Progenitor cell of endocrine pancreas (in vitro differentiated cells): Measurements from ENCODE around the gene SNX32. TPM values are rescaled to one million over a fixed set of nuclear protein-coding genes. Genes with fewer than 3 reads are reported as not detected.

ENCODE experiments used
- DNase-seq: peaks from one replicate; pipeline ENCODE4 v3.0.0; 2021; ENCODE audit warnings: low spot score; ENCODE audit not compliant: unreplicated experiment
- H3K27ac Mint-ChIP-seq: 2 replicates; pipeline ENCODE4 v1.8.0; 2021; ENCODE audit warnings: mild to moderate bottlenecking, moderate library complexity, mixed read lengths
- H3K27me3 Mint-ChIP-seq: 2 replicates; pipeline ENCODE4 v1.8.0; 2021; ENCODE audit warnings: mixed read lengths
- H3K36me3 Mint-ChIP-seq: 2 replicates; pipeline ENCODE4 v1.8.0; 2022; ENCODE audit warnings: mixed read lengths; ENCODE audit not compliant: insufficient read depth
- H3K4me1 Mint-ChIP-seq: 2 replicates; pipeline ENCODE4 v1.8.0; 2021; ENCODE audit warnings: low read depth, mixed read lengths
- H3K4me3 Mint-ChIP-seq: 2 replicates; pipeline ENCODE4 v1.8.0; 2021; ENCODE audit warnings: low read depth, mild to moderate bottlenecking, moderate library complexity, mixed read lengths
- H3K9me3 Mint-ChIP-seq: 2 replicates; pipeline ENCODE4 v1.8.0; 2021; ENCODE audit warnings: low read depth, mixed read lengths
- total RNA-seq: library from RNA; stranded (reverse); gene quantifications from 2 replicates; pipeline ENCODE4 v1.2.1, GENCODE V29; 2021
- TF ChIP-seq, protein P1 (sequence below): fragments of 200-600 bp; sonication (generic); IDR thresholded peaks from one replicate; pipeline ENCODE4 v1.5.0; 2021; ENCODE audit warnings: antibody characterized with exemption, mild to moderate bottlenecking; ENCODE audit not compliant: unreplicated experiment

SNX32 gene
- total RNA-seq, 1 donor from 2014 or later = 4.6 TPM

GRCh38 chr11:65882120-65883057 is 48.6 kb downstream of the SNX32 start:
- H3K9me3 Mint-ChIP-seq = no peaks in the 10 kb centered on the region
- H3K36me3 Mint-ChIP-seq = peaks cover 6% of the 10 kb centered on the region
- DNase-seq = no peak

DNA sequence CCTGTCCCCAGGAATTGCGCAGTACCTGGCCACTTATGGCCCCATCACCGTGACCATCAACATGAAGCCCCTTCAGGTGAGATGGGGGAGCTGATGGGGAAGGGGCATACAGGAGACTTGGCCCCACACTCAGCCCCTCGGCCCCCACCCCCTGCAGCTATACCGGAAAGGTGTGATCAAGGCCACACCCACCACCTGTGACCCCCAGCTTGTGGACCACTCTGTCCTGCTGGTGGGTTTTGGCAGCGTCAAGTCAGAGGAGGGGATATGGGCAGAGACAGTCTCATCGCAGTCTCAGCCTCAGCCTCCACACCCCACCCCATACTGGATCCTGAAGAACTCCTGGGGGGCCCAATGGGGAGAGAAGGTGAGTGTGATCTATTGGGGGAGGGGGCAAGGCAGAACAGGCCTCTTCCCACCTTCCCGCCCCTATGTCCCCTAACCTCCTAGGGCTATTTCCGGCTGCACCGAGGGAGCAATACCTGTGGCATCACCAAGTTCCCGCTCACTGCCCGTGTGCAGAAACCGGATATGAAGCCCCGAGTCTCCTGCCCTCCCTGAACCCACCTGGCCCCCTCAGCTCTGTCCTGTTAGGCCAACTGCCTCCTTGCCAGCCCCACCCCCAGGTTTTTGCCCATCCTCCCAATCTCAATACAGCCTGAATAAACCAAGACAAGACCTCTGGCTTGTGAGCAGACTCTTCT is 49.4 kb downstream of the SNX32 start:
- no peaks in the 10 kb centered on the region for H3K27me3 Mint-ChIP-seq
- H3K9me3 Mint-ChIP-seq = no peaks in the 10 kb centered on the region
- H3K27ac Mint-ChIP-seq = no peak overlapping the region
- H3K36me3 Mint-ChIP-seq = peaks cover 6% of the 10 kb centered on the region
- DNase-seq = no peak
- peaks cover 15% of the 10 kb centered on the region for H3K4me1 Mint-ChIP-seq
- TF ChIP-seq, protein P1, sequence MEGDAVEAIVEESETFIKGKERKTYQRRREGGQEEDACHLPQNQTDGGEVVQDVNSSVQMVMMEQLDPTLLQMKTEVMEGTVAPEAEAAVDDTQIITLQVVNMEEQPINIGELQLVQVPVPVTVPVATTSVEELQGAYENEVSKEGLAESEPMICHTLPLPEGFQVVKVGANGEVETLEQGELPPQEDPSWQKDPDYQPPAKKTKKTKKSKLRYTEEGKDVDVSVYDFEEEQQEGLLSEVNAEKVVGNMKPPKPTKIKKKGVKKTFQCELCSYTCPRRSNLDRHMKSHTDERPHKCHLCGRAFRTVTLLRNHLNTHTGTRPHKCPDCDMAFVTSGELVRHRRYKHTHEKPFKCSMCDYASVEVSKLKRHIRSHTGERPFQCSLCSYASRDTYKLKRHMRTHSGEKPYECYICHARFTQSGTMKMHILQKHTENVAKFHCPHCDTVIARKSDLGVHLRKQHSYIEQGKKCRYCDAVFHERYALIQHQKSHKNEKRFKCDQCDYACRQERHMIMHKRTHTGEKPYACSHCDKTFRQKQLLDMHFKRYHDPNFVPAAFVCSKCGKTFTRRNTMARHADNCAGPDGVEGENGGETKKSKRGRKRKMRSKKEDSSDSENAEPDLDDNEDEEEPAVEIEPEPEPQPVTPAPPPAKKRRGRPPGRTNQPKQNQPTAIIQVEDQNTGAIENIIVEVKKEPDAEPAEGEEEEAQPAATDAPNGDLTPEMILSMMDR = no peak
- no peak overlapping the region for H3K4me3 Mint-ChIP-seq

More at GRCh38 chr11:65882120-65883057, 48.6 kb downstream of the SNX32 start:
- H3K27ac Mint-ChIP-seq = no peak overlapping the region
- peaks cover 9% of the 10 kb centered on the region for H3K4me1 Mint-ChIP-seq
- H3K27me3 Mint-ChIP-seq = no peaks in the 10 kb centered on the region
- TF ChIP-seq, protein P1 = no peak
- no peak overlapping the region for H3K4me3 Mint-ChIP-seq

DNA sequence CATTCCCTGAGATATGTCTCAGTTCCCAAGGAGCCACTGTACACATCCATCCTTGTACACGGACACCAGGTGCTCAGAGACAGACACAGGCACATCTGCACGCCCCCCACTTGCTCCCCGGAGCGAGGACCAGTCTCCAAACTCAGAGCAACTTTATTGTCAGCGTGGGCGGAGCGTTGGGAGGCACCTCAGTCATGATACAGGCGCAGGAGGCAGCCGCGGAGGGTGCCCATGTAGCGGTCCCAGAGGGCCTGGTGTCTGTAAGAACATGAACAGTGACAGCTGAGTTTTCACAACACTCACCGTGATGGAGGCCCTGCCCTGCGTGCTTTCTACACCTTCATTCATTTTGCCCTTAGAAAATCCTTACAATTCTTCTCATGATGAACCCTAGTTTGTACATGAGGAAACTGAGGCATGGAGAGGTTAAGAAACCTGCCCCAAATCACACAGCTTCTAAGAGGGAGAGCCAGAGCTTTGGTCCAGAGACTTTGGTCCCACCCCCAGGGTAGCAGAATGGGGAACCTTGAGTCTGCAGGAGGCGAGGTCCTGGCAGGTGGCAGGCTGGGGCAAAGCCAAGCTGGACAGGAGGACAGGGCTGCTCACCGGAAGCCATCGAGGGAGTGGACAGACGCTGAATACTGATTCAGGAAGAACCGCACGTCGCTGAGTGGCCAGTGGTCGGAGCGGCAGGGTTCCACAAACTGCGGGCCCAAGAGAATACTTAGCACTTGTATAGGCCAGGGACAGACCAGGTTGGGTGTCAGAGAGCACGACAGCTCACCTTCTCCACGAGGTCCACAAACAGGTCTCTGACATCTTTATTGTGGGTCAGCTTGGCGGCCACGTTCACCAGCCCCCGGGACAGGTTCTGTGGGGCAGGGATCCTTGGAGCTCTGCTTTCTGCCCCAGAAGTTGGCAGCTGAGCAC is 50.3 kb downstream of the SNX32 start:
- peaks cover 6% of the 10 kb centered on the region for H3K36me3 Mint-ChIP-seq
- H3K4me3 Mint-ChIP-seq = no peak overlapping the region
- H3K27ac Mint-ChIP-seq = peak overlapping the region; percentile 86
- DNase-seq = no peak
- H3K27me3 Mint-ChIP-seq = no peaks in the 10 kb centered on the region
- peaks cover 19% of the 10 kb centered on the region for H3K4me1 Mint-ChIP-seq
- H3K9me3 Mint-ChIP-seq = no peaks in the 10 kb centered on the region
- TF ChIP-seq, protein P1 = no peak

- no peaks in the 10 kb centered on the region for H3K9me3 Mint-ChIP-seq
- H3K36me3 Mint-ChIP-seq = peaks cover 6% of the 10 kb centered on the region
- peaks cover 2% of the 10 kb centered on the region for H3K27me3 Mint-ChIP-seq
- peak overlapping the region; percentile 86 for H3K27ac Mint-ChIP-seq
- peak; percentile 80 for DNase-seq
- peak overlapping the region; percentile 52 for H3K4me3 Mint-ChIP-seq
- H3K4me1 Mint-ChIP-seq = peaks cover 24% of the 10 kb centered on the region
- TF ChIP-seq, protein P1 = peak; percentile 95
These were observed 50.9 kb downstream of the SNX32 start for GRCh38 chr11:65884716-65885092.
